ENCODE results near the gene AGPAT1. TPM values are rescaled to one million over a fixed set of nuclear protein-coding genes. Genes with fewer than 3 reads are reported as not detected.
A peak's percentile ranks its signal among the peaks of the same experiment; 100 is the strongest.

The AGPAT1 gene
- total and polyA plus RNA-seq, 7 experiments from 2014 or later, result 19.3 to 46.1 (median 29.7) TPM

GRCh38 chr6:32192608-32193039 is 16.7 kb upstream of the AGPAT1 start, which contains the start of gene GPSM3:
Gene GPSM3, minus strand, starts transcription at chr6:32192643. Its CDS starts 130 bp downstream, at chr6:32192513.
- peaks cover 38 to 55% (median 44%) of the 10 kb centered on the region in 7 donors for H3K4me1 Mint-ChIP-seq
- peak; percentile 39 to 81 (median 75) for DNase-seq
- no peaks in the 10 kb centered on the region for H3K9me3 ChIP-seq (ENCODE audit: control insufficient read depth in 2 of 3, low read length in 3 of 3)
- H3K36me3 ChIP-seq (ENCODE audit: control insufficient read depth in 2 of 3, insufficient read depth in 3 of 3, low read length in 3 of 3), result peaks cover 2 to 29% (median 2%) of the 10 kb centered on the region in 3 experiments
- H3K4me3 Mint-ChIP-seq, result peak within 1 kb of the TSS; percentile 92 to 100 (median 98)
- peak within 1 kb of the TSS; percentile 97 for H3K27ac ChIP-seq (ENCODE audit: low read depth, low read length)
- H3K4me3 ChIP-seq (ENCODE audit: low read length), result peak within 1 kb of the TSS; percentile 94
- ChIA-PET POLR2A (interaction anchor here (0.5 to 10.6 kb wide), 17 partner anchors 13 to 1461 kb away, joined by 3 to 259 read pairs (median 6); partner anchors contain the start of genes AGPAT1, ATF6B, BAG6 and BRD2), CTCF (interaction anchor here (0.6 to 1.6 kb wide), 8 partner anchors 10 to 1363 kb away, joined by 3 to 10 read pairs (median 4); partner anchors contain the start of gene FKBPL)
- no peak for ATAC-seq
- no peaks in the 10 kb centered on the region for H3K27me3 ChIP-seq (ENCODE audit: control insufficient read depth in 2 of 2, insufficient read depth in 2 of 2, low read length in 2 of 2)
- peak within 1 kb of the TSS; percentile 84 to 100 (median 97) for H3K27ac Mint-ChIP-seq
- H3K4me1 ChIP-seq (ENCODE audit: control insufficient read depth in 2 of 2, insufficient read depth in 2 of 2, low read length in 2 of 2), result peaks cover 32 to 39% of the 10 kb centered on the region in 2 donors
- H3K36me3 Mint-ChIP-seq, result peaks cover 8 to 33% (median 18%) of the 10 kb centered on the region in 5 donors
- no peaks in the 10 kb centered on the region for H3K9me3 Mint-ChIP-seq
- intact Hi-C loops (cut with micrococcal nuclease), result loop anchor here (1.0 to 10.0 kb wide), 7 partner anchors 295 to 1222 kb away; partner anchors contain the start of genes B3GALT4 (in 1 of the 2), CUTA (in 1 of the 2), DDX39B (in 1 of the 2) and EHMT2 (in 1 of the 2)
- no peaks in the 10 kb centered on the region for H3K27me3 Mint-ChIP-seq

GRCh38 chr6:32191696-32192607 is 16.1 kb upstream of the AGPAT1 start:
- intact Hi-C loops (cut with micrococcal nuclease), result loop anchor here (1.0 to 10.0 kb wide), 8 partner anchors 73 to 1223 kb away; partner anchors contain the start of genes B3GALT4 (in 1 of the 2), CUTA (in 1 of the 2), DDX39B (in 1 of the 2) and EHMT2 (in 1 of the 2)
- Mint-ChIP-seq H3K36me3 (peaks cover 12 to 40% (median 23%) of the 10 kb centered on the region in 5 donors), H3K27ac (peak overlapping the region; percentile 84 to 100 (median 97)), H3K9me3 (no peaks in the 10 kb centered on the region), H3K4me1 (peaks cover 45 to 59% (median 50%) of the 10 kb centered on the region in 7 donors), H3K27me3 (no peaks in the 10 kb centered on the region), H3K4me3 (peak overlapping the region; percentile 92 to 100 (median 98))
- peaks cover 9 to 36% (median 9%) of the 10 kb centered on the region in 3 experiments for H3K36me3 ChIP-seq (ENCODE audit: control insufficient read depth in 2 of 3, insufficient read depth in 3 of 3, low read length in 3 of 3)
- ATAC-seq, result no peak
- ChIA-PET POLR2A (interaction anchor here (0.5 to 10.6 kb wide), 17 partner anchors 12 to 780 kb away, joined by 3 to 259 read pairs (median 5); partner anchors contain the start of genes AGPAT1, ATF6B, BAG6 and BRD2), CTCF (interaction anchor here (0.7 to 1.6 kb wide), 7 partner anchors 9 to 73 kb away, joined by 3 to 10 read pairs (median 5); partner anchors contain the start of gene FKBPL)
- peaks cover 39% of the 10 kb centered on the region in 2 donors for H3K4me1 ChIP-seq (ENCODE audit: control insufficient read depth in 2 of 2, insufficient read depth in 2 of 2, low read length in 2 of 2)
- no peaks in the 10 kb centered on the region for H3K9me3 ChIP-seq (ENCODE audit: control insufficient read depth in 2 of 3, low read length in 3 of 3)
- DNase-seq, result peak in 2 of 9 donors; percentile 13 to 53
- no peaks in the 10 kb centered on the region for H3K27me3 ChIP-seq (ENCODE audit: control insufficient read depth in 2 of 2, insufficient read depth in 2 of 2, low read length in 2 of 2)
- peak overlapping the region; percentile 97 for H3K27ac ChIP-seq (ENCODE audit: low read depth, low read length)
- H3K4me3 ChIP-seq (ENCODE audit: low read length), result peak overlapping the region; percentile 94

GRCh38 chr6:32190911-32191677 is 15.2 kb upstream of the AGPAT1 start:
- Mint-ChIP-seq H3K4me1 (peaks cover 50 to 61% (median 55%) of the 10 kb centered on the region in 7 donors), H3K4me3 (peak overlapping the region; percentile 92 to 100 (median 98)), H3K36me3 (peaks cover 17 to 44% (median 32%) of the 10 kb centered on the region in 5 donors), H3K27me3 (no peaks in the 10 kb centered on the region), H3K27ac (peak overlapping the region; percentile 84 to 100 (median 97)), H3K9me3 (no peaks in the 10 kb centered on the region)
- DNase-seq (no peak), ATAC-seq (no peak)
- H3K27ac ChIP-seq (ENCODE audit: low read depth, low read length), result peak overlapping the region; percentile 97
- no peaks in the 10 kb centered on the region for H3K9me3 ChIP-seq (ENCODE audit: control insufficient read depth in 2 of 3, low read length in 3 of 3)
- no peaks in the 10 kb centered on the region for H3K27me3 ChIP-seq (ENCODE audit: control insufficient read depth in 2 of 2, insufficient read depth in 2 of 2, low read length in 2 of 2)
- intact Hi-C loops (cut with micrococcal nuclease), result loop anchor here (1.0 to 10.0 kb wide), 10 partner anchors 13 to 1224 kb away; partner anchors contain the start of genes RNF5 (in 2 of the 2), ATF6B (in 1 of the 2), B3GALT4 (in 1 of the 2) and CUTA (in 1 of the 2)
- ChIA-PET POLR2A (interaction anchor here (0.6 to 10.6 kb wide), 8 partner anchors 11 to 781 kb away, joined by 3 to 259 read pairs (median 4); partner anchors contain the start of genes AGPAT1, ATF6B, FKBPL and RNF5), CTCF (interaction anchor here (0.6 to 1.3 kb wide), 4 partner anchors 14 to 762 kb away, joined by 3 to 5 read pairs (median 3); partner anchors contain the start of gene HLA-DMA)
- peaks cover 39 to 46% of the 10 kb centered on the region in 2 donors for H3K4me1 ChIP-seq (ENCODE audit: control insufficient read depth in 2 of 2, insufficient read depth in 2 of 2, low read length in 2 of 2)
- peaks cover 10 to 44% (median 15%) of the 10 kb centered on the region in 3 experiments for H3K36me3 ChIP-seq (ENCODE audit: control insufficient read depth in 2 of 3, insufficient read depth in 3 of 3, low read length in 3 of 3)
- peak overlapping the region; percentile 94 for H3K4me3 ChIP-seq (ENCODE audit: low read length)

- Mint-ChIP-seq H3K27me3 (no peaks in the 10 kb centered on the region), H3K36me3 (peaks cover 17 to 47% (median 35%) of the 10 kb centered on the region in 5 donors), H3K9me3 (no peaks in the 10 kb centered on the region), H3K4me1 (peaks cover 52 to 62% (median 58%) of the 10 kb centered on the region in 7 donors), H3K4me3 (peak within 1 kb of the TSS; percentile 97 to 100 (median 98)), H3K27ac (peak within 1 kb of the TSS; percentile 86 to 100 (median 97))
- ChIA-PET CTCF (interaction anchor here (1.0 kb wide), 2 partner anchors 67 to 655 kb away, joined by 3 read pairs; no protein-coding TSS in a partner anchor), POLR2A (interaction anchor here (0.6 to 10.6 kb wide), 12 partner anchors 8 to 986 kb away, joined by 3 to 259 read pairs (median 4); partner anchors contain the start of genes AGPAT1, ATF6B, FKBPL and RNF5)
- Histone ChIP-seq H3K36me3 (ENCODE audit: control insufficient read depth in 2 of 3, insufficient read depth in 3 of 3, low read length in 3 of 3) (peaks cover 10 to 51% (median 15%) of the 10 kb centered on the region in 3 experiments), H3K4me3 (ENCODE audit: low read length) (peak within 1 kb of the TSS; percentile 94), H3K9me3 (ENCODE audit: control insufficient read depth in 2 of 3, low read length in 3 of 3) (no peaks in the 10 kb centered on the region), H3K27me3 (ENCODE audit: control insufficient read depth in 2 of 2, insufficient read depth in 2 of 2, low read length in 2 of 2) (no peaks in the 10 kb centered on the region), H3K4me1 (ENCODE audit: control insufficient read depth in 2 of 2, insufficient read depth in 2 of 2, low read length in 2 of 2) (peaks cover 37 to 46% of the 10 kb centered on the region in 2 donors), H3K27ac (ENCODE audit: low read depth, low read length) (peak within 1 kb of the TSS; percentile 97)
- intact Hi-C loops (cut with micrococcal nuclease), result loop anchor here (1.0 to 10.0 kb wide), 10 partner anchors 12 to 1225 kb away; partner anchors contain the start of genes RNF5 (in 2 of the 2), ATF6B (in 1 of the 2), B3GALT4 (in 1 of the 2) and CUTA (in 1 of the 2)
- ATAC-seq (peak; percentile 80), DNase-seq (peak; percentile 35 to 82 (median 76))
Measured at GRCh38 chr6:32190054-32190851, 14.4 kb upstream of the AGPAT1 start, which contains the start of gene PBX2. Gene PBX2, minus strand, starts transcription at chr6:32190202. Its CDS starts 287 bp downstream, at chr6:32189915.

- peaks cover 47 to 57% (median 52%) of the 10 kb centered on the region in 7 donors for H3K4me1 Mint-ChIP-seq
- intact Hi-C loops (cut with micrococcal nuclease), result loop anchor here (1.0 to 10.0 kb wide), 10 partner anchors 11 to 1225 kb away; partner anchors contain the start of genes RNF5 (in 2 of the 2), ATF6B (in 1 of the 2), B3GALT4 (in 1 of the 2) and CUTA (in 1 of the 2)
- peaks cover 17 to 47% (median 35%) of the 10 kb centered on the region in 5 donors for H3K36me3 Mint-ChIP-seq
- Histone ChIP-seq H3K27ac (ENCODE audit: low read depth, low read length) (peak overlapping the region; percentile 97), H3K27me3 (ENCODE audit: control insufficient read depth in 2 of 2, insufficient read depth in 2 of 2, low read length in 2 of 2) (no peaks in the 10 kb centered on the region), H3K36me3 (ENCODE audit: control insufficient read depth in 2 of 3, insufficient read depth in 3 of 3, low read length in 3 of 3) (peaks cover 10 to 51% (median 15%) of the 10 kb centered on the region in 3 experiments), H3K4me1 (ENCODE audit: control insufficient read depth in 2 of 2, insufficient read depth in 2 of 2, low read length in 2 of 2) (peaks cover 32 to 40% of the 10 kb centered on the region in 2 donors), H3K9me3 (ENCODE audit: control insufficient read depth in 2 of 3, low read length in 3 of 3) (no peaks in the 10 kb centered on the region), H3K4me3 (ENCODE audit: low read length) (peak overlapping the region; percentile 94)
- H3K27ac Mint-ChIP-seq, result peak overlapping the region; percentile 80 to 97 (median 92)
- ATAC-seq (no peak), DNase-seq (no peak)
- no peaks in the 10 kb centered on the region for H3K9me3 Mint-ChIP-seq
- no peaks in the 10 kb centered on the region for H3K27me3 Mint-ChIP-seq
- POLR2A ChIA-PET, result interaction anchor here (0.8 to 10.6 kb wide), 7 partner anchors 8 to 655 kb away, joined by 3 to 259 read pairs (median 7); partner anchors contain the start of genes AGPAT1, ATF6B, FKBPL and RNF5
- H3K4me3 Mint-ChIP-seq, result peak overlapping the region; percentile 90 to 100 (median 98)
- CTCF ChIA-PET, result no interaction called here
Measured at GRCh38 chr6:32189742-32190053, 13.8 kb upstream of the AGPAT1 start.

All from naive thymus-derived CD4-positive, alpha-beta T cell (primary cell).